ENCODE measurements around the gene OR1E1.
"Not testable (repeated sequence)": the region's sequence is repeated elsewhere in the genome, so short reads cannot be mapped to it uniquely, and the experiment has no call there.

The OR1E1 gene

GRCh38 chr17:3438368-3438767, 40.2 kb upstream of the OR1E1 start:
- Histone ChIP-seq H3K9me3 (ENCODE audit: low read length) (no peaks in the 10 kb centered on the region), H3K9ac (ENCODE audit: low read length) (no peak overlapping the region), H3K4me3 (ENCODE audit: low read depth, low read length, poor library complexity, severe bottlenecking) (no peak overlapping the region), H2AFZ (ENCODE audit: low read length) (no peak overlapping the region), H3K27ac (ENCODE audit: low read depth, low read length, poor library complexity, severe bottlenecking) (no peak overlapping the region), H3K4me2 (ENCODE audit: low read length) (no peak overlapping the region), H4K20me1 (ENCODE audit: insufficient read depth, low read length) (no peaks in the 10 kb centered on the region), H3K27me3 (ENCODE audit: insufficient read depth, low read length) (peaks cover 4% of the 10 kb centered on the region; the same call in 1 of the 2 replicates), H3K79me2 (ENCODE audit: insufficient read depth, low read length) (no peaks in the 10 kb centered on the region), H3F3A (ENCODE audit: insufficient read depth, low read length) (no peaks in the 10 kb centered on the region), H3K36me3 (ENCODE audit: insufficient read depth, low read length) (no peaks in the 10 kb centered on the region), H3K9me2 (ENCODE audit: low read depth, low read length) (no peaks in the 10 kb centered on the region), H3K4me1 (ENCODE audit: insufficient read depth, low read length, severe bottlenecking) (no peaks in the 10 kb centered on the region)
- no peak for TF ChIP-seq EZH2 (IDR thresholded peaks at IDR 0.05; ENCODE audit: borderline replicate concordance, low read length)
- TF ChIP-seq, protein P1, sequence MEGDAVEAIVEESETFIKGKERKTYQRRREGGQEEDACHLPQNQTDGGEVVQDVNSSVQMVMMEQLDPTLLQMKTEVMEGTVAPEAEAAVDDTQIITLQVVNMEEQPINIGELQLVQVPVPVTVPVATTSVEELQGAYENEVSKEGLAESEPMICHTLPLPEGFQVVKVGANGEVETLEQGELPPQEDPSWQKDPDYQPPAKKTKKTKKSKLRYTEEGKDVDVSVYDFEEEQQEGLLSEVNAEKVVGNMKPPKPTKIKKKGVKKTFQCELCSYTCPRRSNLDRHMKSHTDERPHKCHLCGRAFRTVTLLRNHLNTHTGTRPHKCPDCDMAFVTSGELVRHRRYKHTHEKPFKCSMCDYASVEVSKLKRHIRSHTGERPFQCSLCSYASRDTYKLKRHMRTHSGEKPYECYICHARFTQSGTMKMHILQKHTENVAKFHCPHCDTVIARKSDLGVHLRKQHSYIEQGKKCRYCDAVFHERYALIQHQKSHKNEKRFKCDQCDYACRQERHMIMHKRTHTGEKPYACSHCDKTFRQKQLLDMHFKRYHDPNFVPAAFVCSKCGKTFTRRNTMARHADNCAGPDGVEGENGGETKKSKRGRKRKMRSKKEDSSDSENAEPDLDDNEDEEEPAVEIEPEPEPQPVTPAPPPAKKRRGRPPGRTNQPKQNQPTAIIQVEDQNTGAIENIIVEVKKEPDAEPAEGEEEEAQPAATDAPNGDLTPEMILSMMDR (IDR thresholded peaks at IDR 0.05; ENCODE audit: low read length): no peak

DNA sequence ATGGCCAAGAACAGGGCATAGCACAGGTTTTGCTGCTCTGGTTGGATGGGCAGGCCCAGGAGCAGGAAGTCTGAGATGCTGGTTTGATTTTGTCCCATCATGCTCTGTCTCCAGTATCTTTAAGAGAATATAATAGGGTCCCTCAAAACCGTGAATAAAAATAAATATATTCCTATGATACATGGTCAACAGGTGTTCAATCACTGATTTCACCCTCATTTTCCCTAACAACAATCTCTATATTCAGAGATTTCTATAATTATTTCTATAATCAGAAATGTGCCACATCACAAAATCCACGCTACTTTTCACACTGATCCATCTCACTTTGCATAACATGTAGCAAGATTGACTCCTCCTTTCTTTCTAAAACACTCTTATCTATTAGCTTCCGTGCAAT, 35.5 kb upstream of the OR1E1 start, which contains the start of gene OR1E2:
TSS of gene OR1E2 (minus strand) at position 101 of the 400 bp plus-strand sequence. CDS start at position 101, 0 bp downstream.
- Histone ChIP-seq H3K9me3 (ENCODE audit: low read length) (no peaks in the 10 kb centered on the region; the same call in 1 of the 2 replicates), H3F3A (ENCODE audit: insufficient read depth, low read length) (no peaks in the 10 kb centered on the region), H3K4me2 (ENCODE audit: low read length) (no peak within 1 kb of the TSS), H3K4me1 (ENCODE audit: insufficient read depth, low read length, severe bottlenecking) (no peaks in the 10 kb centered on the region), H4K20me1 (ENCODE audit: insufficient read depth, low read length) (no peaks in the 10 kb centered on the region), H3K9me2 (ENCODE audit: low read depth, low read length) (no peaks in the 10 kb centered on the region), H3K36me3 (ENCODE audit: insufficient read depth, low read length) (no peaks in the 10 kb centered on the region), H3K4me3 (ENCODE audit: low read depth, low read length, poor library complexity, severe bottlenecking) (no peak within 1 kb of the TSS), H3K79me2 (ENCODE audit: insufficient read depth, low read length) (no peaks in the 10 kb centered on the region), H3K27me3 (ENCODE audit: insufficient read depth, low read length) (peaks cover 4% of the 10 kb centered on the region; the same call in 1 of the 2 replicates), H3K9ac (ENCODE audit: low read length) (no peak within 1 kb of the TSS), H2AFZ (ENCODE audit: low read length) (no peak within 1 kb of the TSS), H3K27ac (ENCODE audit: low read depth, low read length, poor library complexity, severe bottlenecking) (no peak within 1 kb of the TSS)
- TF ChIP-seq EZH2 (IDR thresholded peaks at IDR 0.05; ENCODE audit: borderline replicate concordance, low read length): no peak
- TF ChIP-seq, protein P1 (IDR thresholded peaks at IDR 0.05; ENCODE audit: low read length): no peak

- not testable (repeated sequence) for H3K27ac ChIP-seq (ENCODE audit: low read depth, low read length, poor library complexity, severe bottlenecking); H3K36me3 ChIP-seq (ENCODE audit: insufficient read depth, low read length); H3K9ac ChIP-seq (ENCODE audit: low read length); H4K20me1 ChIP-seq (ENCODE audit: insufficient read depth, low read length); H3K9me2 ChIP-seq (ENCODE audit: low read depth, low read length); H3K4me3 ChIP-seq (ENCODE audit: low read depth, low read length, poor library complexity, severe bottlenecking); H3K79me2 ChIP-seq (ENCODE audit: insufficient read depth, low read length); H3K9me3 ChIP-seq (ENCODE audit: low read length); H2AFZ ChIP-seq (ENCODE audit: low read length); H3K27me3 ChIP-seq (ENCODE audit: insufficient read depth, low read length); H3F3A ChIP-seq (ENCODE audit: insufficient read depth, low read length); H3K4me1 ChIP-seq (ENCODE audit: insufficient read depth, low read length, severe bottlenecking); H3K4me2 ChIP-seq (ENCODE audit: low read length)
Measured at GRCh38 chr17:3433215-3433614, 35.0 kb upstream of the OR1E1 start.

DNA sequence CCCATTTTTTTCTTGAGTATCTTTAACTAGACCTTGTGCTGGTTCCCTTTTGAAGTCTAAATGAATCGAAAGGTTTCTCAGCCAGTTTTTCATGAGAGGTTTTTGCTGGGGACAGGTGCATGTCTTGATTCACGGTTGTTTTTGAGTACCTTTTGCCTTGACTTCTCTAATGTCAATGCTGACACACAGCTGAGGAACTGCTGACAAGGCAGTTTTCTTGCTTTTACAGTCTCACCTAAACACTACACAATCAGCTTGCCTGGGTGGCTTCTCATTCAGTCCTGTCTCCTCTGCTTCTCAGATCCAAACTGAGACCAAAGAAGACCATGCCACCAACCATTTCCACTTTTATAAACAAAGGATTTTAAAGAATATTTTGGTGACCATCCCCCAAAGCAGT, 20.0 kb upstream of the OR1E1 start:
- Histone ChIP-seq H3K36me3 (ENCODE audit: insufficient read depth, low read length) (no peaks in the 10 kb centered on the region), H3K27me3 (ENCODE audit: insufficient read depth, low read length) (no peaks in the 10 kb centered on the region; the same call in 1 of the 2 replicates), H3K27ac (ENCODE audit: low read depth, low read length, poor library complexity, severe bottlenecking) (no peak overlapping the region), H3K9ac (ENCODE audit: low read length) (no peak overlapping the region), H3K4me2 (ENCODE audit: low read length) (no peak overlapping the region), H3K9me2 (ENCODE audit: low read depth, low read length) (no peaks in the 10 kb centered on the region; the same call in 1 of the 2 replicates), H3K4me3 (ENCODE audit: low read depth, low read length, poor library complexity, severe bottlenecking) (no peak overlapping the region), H3K79me2 (ENCODE audit: insufficient read depth, low read length) (no peaks in the 10 kb centered on the region), H3K9me3 (ENCODE audit: low read length) (no peaks in the 10 kb centered on the region), H3F3A (ENCODE audit: insufficient read depth, low read length) (no peaks in the 10 kb centered on the region), H4K20me1 (ENCODE audit: insufficient read depth, low read length) (no peaks in the 10 kb centered on the region), H3K4me1 (ENCODE audit: insufficient read depth, low read length, severe bottlenecking) (no peaks in the 10 kb centered on the region), H2AFZ (ENCODE audit: low read length) (no peak overlapping the region)
- TF ChIP-seq, protein P1 (IDR thresholded peaks at IDR 0.05; ENCODE audit: low read length): no peak
- no peak for TF ChIP-seq EZH2 (IDR thresholded peaks at IDR 0.05; ENCODE audit: borderline replicate concordance, low read length)

All from OCI-LY1 (cell line).